ENCODE results near the gene PGAP2.
"Not testable (repeated sequence)": the region's sequence is repeated elsewhere in the genome, so short reads cannot be mapped to it uniquely, and the experiment has no call there.

Gene PGAP2

DNA sequence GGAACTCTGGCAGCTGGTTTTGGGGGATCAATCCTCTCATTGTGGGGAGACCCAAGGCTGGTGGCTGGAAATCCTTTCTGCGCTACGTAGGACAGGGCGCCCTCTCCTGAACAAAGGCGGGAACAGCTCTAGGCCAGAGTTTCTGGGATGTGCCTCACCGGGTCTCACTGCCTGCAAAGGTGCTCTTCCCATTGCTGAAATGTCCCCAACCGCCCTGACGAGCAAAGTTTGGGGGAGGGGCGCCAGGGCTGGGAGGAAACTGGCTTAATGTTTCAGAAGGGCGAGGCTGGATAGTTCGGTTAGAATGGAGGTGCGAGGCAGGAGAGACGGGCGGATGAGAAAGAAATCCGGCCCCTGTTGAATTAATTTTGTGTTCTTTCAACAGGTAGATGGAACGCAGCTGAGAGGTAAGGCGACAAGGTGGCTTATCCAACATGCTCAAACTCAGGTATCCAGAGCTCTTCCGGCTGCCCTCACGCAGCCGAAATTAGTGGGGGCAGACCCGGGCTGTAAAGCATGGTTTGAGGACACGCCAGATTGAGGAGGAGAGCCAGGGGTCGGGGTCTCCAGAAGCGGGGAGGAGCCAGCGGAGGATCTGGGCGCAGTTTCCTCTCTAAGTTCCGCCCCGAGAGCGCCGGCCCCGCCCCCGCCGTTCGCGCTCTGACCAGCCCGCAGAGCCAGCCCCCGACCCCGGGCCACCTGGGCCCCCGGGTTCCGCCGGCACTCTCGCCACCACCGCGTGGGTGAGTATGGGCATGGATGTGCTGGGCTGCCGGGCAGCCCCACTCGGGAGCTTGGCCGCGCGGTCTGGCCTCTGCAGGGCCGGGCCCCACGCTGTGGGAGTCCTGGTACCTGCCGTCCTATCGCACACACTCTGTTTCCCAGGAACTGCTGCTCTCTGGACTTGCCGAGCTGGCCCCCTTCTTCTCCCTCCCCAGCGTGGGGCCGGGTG is at the start of gene PGAP2:
TSS of gene PGAP2 (plus strand) at position 652 of the 952 bp plus-strand sequence. CDS start 2,700 bp downstream, outside the sequence.
- peak within 1 kb of the TSS; percentile 79 for H3K9ac ChIP-seq (ENCODE audit: low read length)
- no peaks in the 10 kb centered on the region for H3K36me3 ChIP-seq (ENCODE audit: control insufficient read depth, insufficient read depth, low read length)
- H3K4me1 ChIP-seq (ENCODE audit: control insufficient read depth, insufficient read depth, low read length), result peaks cover 10% of the 10 kb centered on the region
- peak within 1 kb of the TSS; percentile 87 for H3K4me3 ChIP-seq (ENCODE audit: low read length)
- no peaks in the 10 kb centered on the region for H3K9me3 ChIP-seq (ENCODE audit: control insufficient read depth, low read length)
- H3K27me3 ChIP-seq (ENCODE audit: control insufficient read depth, insufficient read depth, low read length), result no peaks in the 10 kb centered on the region

DNA sequence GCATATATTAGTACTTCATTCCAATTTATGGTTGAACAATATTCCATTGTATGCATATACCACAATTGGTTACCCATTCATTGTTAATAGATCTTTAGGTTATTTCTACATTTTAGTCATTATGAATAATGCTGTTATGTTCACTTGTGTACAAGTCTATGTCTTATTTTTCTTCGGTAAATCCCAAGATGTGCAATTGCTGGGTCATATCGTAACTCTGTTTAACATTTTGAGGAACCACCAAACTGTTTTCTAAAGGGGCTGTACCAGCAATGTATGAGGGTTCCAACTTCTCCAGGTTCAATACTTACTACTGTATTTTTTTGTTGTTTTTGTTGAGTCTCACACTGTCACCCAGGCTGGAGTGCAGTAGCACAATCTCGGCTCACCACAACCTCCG is 44.1 kb upstream of the PGAP2 start:
- Histone ChIP-seq H3K4me3 (ENCODE audit: low read length) (no peak overlapping the region), H3K36me3 (ENCODE audit: control insufficient read depth, insufficient read depth, low read length) (peaks cover 7% of the 10 kb centered on the region), H3K9ac (ENCODE audit: low read length) (no peak overlapping the region), H3K4me1 (ENCODE audit: control insufficient read depth, insufficient read depth, low read length) (no peaks in the 10 kb centered on the region), H3K27me3 (ENCODE audit: control insufficient read depth, insufficient read depth, low read length) (no peaks in the 10 kb centered on the region), H3K9me3 (ENCODE audit: control insufficient read depth, low read length) (no peaks in the 10 kb centered on the region)

DNA sequence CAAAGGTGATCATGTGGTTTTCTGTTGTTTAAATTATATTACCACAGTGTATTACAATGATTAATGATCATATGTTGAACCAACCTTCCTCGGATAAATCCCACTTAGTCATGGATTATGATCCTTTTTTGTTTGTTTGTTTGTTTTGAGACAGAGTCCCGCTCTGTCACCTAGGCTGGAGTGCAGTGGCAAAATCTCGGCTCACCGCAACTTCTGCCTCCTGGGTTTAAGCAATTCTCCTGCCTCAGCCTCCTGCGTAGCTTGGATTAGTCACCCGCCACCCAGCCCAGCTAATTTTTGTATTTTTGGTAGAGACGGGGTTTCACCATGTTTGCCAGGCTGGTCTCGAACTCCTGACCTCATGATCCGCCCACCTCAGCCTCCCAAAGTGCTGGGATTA is 41.5 kb upstream of the PGAP2 start:
- not testable (repeated sequence) for H3K36me3 ChIP-seq (ENCODE audit: control insufficient read depth, insufficient read depth, low read length); H3K9me3 ChIP-seq (ENCODE audit: control insufficient read depth, low read length)

DNA sequence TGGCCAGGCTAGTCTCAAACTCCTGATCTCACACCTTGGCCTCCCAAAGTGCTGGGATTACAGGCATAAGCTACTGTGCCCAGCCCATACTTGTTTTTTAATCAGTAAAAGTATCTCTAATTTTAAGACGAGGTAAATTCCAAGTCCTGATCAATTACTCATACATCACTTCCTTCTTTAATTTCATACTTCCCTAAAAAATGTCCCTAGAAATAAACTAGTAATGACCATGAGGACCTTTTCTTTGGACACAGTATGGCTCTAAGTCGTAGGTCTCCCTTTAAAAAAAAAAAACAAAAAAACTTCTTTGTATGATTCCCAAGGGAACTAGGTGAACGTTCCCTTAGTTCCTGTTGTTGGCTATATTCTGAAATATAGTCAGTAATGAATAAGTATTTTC is 40.8 kb upstream of the PGAP2 start:
- Histone ChIP-seq H3K4me1 (ENCODE audit: control insufficient read depth, insufficient read depth, low read length) (no peaks in the 10 kb centered on the region), H3K9ac (ENCODE audit: low read length) (no peak overlapping the region), H3K27me3 (ENCODE audit: control insufficient read depth, insufficient read depth, low read length) (no peaks in the 10 kb centered on the region), H3K36me3 (ENCODE audit: control insufficient read depth, insufficient read depth, low read length) (peaks cover 7% of the 10 kb centered on the region), H3K9me3 (ENCODE audit: control insufficient read depth, low read length) (no peaks in the 10 kb centered on the region), H3K4me3 (ENCODE audit: low read length) (no peak overlapping the region)

More for the DNA sequence above, 41.5 kb upstream of the PGAP2 start:
- H3K27me3 ChIP-seq (ENCODE audit: control insufficient read depth, insufficient read depth, low read length); H3K4me3 ChIP-seq (ENCODE audit: low read length); H3K4me1 ChIP-seq (ENCODE audit: control insufficient read depth, insufficient read depth, low read length); H3K9ac ChIP-seq (ENCODE audit: low read length): not testable (repeated sequence)

DNA sequence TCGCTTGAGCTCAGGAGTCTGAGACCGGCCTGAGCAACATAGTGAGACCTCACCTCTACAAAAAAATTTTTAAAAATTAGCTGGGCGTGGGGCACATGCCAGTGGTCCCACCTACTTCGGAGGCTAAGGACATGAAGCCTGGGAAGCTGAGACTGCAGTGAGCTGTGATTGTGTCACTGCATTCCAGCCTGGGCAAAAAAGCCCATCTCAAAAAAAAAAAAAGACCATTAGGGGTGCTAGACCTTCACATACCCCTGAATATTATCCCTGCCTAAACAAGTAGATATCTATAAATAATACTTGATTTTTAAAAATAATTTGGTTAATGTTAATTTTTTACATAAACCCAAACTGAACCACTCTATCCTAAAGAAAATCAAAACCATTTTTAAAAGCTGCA is 35.2 kb upstream of the PGAP2 start:
- H3K36me3 ChIP-seq (ENCODE audit: control insufficient read depth, insufficient read depth, low read length), result peaks cover 4% of the 10 kb centered on the region

DNA sequence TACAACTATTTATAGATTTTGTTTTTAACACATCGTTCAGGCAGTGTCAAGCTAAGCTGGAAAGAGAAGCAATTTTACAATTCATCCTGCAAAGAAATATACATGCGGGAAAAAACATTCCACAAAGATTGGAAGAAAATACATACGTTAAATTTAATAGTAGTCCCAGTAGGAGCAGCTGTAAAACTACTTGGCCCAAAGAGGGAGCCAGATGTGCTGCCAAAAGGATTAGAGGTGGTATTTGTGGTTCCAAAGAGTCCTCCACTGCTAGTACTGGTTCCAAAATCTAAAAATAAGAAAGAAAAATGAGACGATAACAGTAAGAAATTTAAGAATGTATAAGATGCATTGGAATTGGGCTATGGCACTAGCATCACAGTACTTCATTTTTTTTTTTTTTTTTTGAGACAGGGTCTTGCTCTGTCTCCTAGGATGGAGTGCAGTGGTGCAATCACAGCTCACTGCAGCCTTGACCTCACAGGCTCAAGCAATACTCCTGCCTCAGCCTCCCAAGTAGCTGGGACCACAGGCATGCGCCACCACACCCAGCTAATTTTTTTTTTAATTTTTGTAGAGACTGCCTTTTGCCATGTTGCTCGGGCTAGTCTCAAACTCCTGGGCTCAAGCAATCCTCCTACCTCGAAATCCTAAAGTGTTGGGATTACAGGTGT is 32.5 kb upstream of the PGAP2 start:
- Histone ChIP-seq H3K27me3 (ENCODE audit: control insufficient read depth, insufficient read depth, low read length) (no peaks in the 10 kb centered on the region), H3K9me3 (ENCODE audit: control insufficient read depth, low read length) (no peaks in the 10 kb centered on the region), H3K4me3 (ENCODE audit: low read length) (no peak overlapping the region), H3K9ac (ENCODE audit: low read length) (no peak overlapping the region), H3K36me3 (ENCODE audit: control insufficient read depth, insufficient read depth, low read length) (peaks cover 4% of the 10 kb centered on the region), H3K4me1 (ENCODE audit: control insufficient read depth, insufficient read depth, low read length) (no peaks in the 10 kb centered on the region)

More for the DNA sequence above, 35.2 kb upstream of the PGAP2 start:
- Histone ChIP-seq H3K27me3 (ENCODE audit: control insufficient read depth, insufficient read depth, low read length) (no peaks in the 10 kb centered on the region), H3K9ac (ENCODE audit: low read length) (no peak overlapping the region), H3K4me3 (ENCODE audit: low read length) (no peak overlapping the region), H3K9me3 (ENCODE audit: control insufficient read depth, low read length) (no peaks in the 10 kb centered on the region), H3K4me1 (ENCODE audit: control insufficient read depth, insufficient read depth, low read length) (no peaks in the 10 kb centered on the region)

DNA sequence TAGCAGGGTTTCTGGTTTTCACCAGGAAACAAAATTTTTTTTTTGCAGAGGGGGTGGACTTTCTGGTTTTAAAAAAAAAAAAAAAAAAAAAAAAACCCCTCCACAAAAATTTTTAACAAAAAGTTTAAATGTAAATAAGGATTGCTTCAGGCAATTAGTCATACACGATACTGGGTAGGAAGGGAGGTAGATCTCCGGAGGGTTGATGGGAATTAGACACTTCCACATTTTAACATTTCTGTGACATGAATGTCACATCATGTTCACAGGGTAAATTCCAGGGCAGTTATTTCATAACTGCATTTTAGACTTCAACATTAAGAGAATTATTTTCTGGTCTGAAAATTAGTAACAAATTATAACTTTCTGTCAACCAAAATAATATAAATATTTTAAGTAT is 26.9 kb upstream of the PGAP2 start:
- Histone ChIP-seq H3K9me3 (ENCODE audit: control insufficient read depth, low read length) (no peaks in the 10 kb centered on the region), H3K36me3 (ENCODE audit: control insufficient read depth, insufficient read depth, low read length) (no peaks in the 10 kb centered on the region), H3K9ac (ENCODE audit: low read length) (no peak overlapping the region), H3K4me3 (ENCODE audit: low read length) (no peak overlapping the region), H3K4me1 (ENCODE audit: control insufficient read depth, insufficient read depth, low read length) (no peaks in the 10 kb centered on the region), H3K27me3 (ENCODE audit: control insufficient read depth, insufficient read depth, low read length) (no peaks in the 10 kb centered on the region)

DNA sequence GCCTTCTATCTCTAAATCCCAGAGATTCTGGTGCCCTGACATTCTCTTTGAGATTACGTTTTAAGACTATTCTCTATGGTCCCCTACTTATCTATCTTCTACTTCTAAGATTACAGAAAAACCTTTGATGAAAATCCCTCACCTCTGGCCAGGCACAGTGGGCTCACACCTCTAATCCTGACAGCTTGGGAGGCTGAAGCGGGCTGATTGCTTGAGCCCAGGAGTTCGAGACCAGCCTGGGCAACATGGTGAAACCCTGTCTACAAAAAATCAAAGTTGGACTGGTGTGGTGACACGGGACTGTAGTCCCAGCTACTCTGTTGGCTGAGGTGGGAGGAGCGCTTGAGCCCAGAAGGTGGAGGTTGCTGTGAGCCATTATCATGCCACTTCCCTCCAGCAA is 25.4 kb upstream of the PGAP2 start:
- Histone ChIP-seq H3K9ac (ENCODE audit: low read length) (no peak overlapping the region), H3K36me3 (ENCODE audit: control insufficient read depth, insufficient read depth, low read length) (no peaks in the 10 kb centered on the region), H3K4me3 (ENCODE audit: low read length) (no peak overlapping the region), H3K9me3 (ENCODE audit: control insufficient read depth, low read length) (no peaks in the 10 kb centered on the region), H3K27me3 (ENCODE audit: control insufficient read depth, insufficient read depth, low read length) (no peaks in the 10 kb centered on the region), H3K4me1 (ENCODE audit: control insufficient read depth, insufficient read depth, low read length) (peaks cover 5% of the 10 kb centered on the region)

DNA sequence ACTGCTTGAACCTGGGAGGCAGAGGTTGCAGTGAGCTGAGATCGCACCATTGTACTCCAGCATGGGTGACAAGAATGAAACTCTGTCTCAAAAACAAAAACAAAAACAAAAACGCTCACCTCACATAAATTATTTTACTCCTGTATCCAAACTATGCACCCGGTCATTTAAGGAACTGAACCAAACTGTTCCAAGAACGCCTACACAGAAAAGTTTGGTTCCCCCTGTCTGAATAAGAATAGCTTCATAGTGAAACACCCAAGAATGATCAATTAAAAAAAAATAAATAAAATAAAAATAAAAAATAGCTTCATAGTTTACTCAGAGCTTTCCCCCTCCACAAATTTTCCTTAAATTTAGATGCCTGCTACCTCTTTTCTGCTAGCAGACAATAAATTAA is 24.7 kb upstream of the PGAP2 start:
- no peak overlapping the region for H3K4me3 ChIP-seq (ENCODE audit: low read length)
- H3K4me1 ChIP-seq (ENCODE audit: control insufficient read depth, insufficient read depth, low read length), result peaks cover 5% of the 10 kb centered on the region
- H3K36me3 ChIP-seq (ENCODE audit: control insufficient read depth, insufficient read depth, low read length), result no peaks in the 10 kb centered on the region
- H3K9me3 ChIP-seq (ENCODE audit: control insufficient read depth, low read length), result no peaks in the 10 kb centered on the region
- H3K27me3 ChIP-seq (ENCODE audit: control insufficient read depth, insufficient read depth, low read length), result no peaks in the 10 kb centered on the region
- H3K9ac ChIP-seq (ENCODE audit: low read length), result no peak overlapping the region

DNA sequence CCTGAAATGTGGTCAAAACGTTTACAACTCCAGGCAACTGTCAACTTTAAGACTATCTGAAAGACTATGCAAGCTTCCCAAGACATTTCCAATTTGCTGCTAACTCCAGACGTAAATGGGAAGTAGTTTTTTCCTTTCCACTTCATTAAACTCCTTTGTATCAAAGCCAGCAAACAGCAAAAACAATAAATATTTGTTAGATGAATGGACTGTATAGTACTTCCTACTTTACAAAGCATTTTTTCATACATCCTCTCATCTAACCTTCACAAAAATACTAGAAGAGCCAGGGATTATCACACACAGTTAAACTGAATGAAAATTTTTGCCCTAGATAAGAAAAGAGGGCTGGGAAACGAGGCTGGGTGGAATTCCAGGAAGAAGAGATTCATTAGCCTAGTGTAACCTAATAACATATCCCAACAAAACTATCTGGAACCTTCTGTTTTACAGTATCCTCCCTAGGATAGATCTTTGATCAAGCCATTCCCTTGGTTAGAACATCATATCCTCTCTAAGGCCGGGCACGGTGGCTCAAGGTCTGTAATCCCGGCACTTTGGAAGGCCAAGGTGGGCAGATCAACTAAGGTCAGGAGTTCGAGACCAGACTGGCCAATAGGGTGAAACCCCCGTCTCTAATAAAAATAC is 21.5 kb upstream of the PGAP2 start:
- Histone ChIP-seq H3K9me3 (ENCODE audit: control insufficient read depth, low read length) (no peaks in the 10 kb centered on the region), H3K36me3 (ENCODE audit: control insufficient read depth, insufficient read depth, low read length) (no peaks in the 10 kb centered on the region), H3K4me3 (ENCODE audit: low read length) (no peak overlapping the region), H3K9ac (ENCODE audit: low read length) (no peak overlapping the region), H3K27me3 (ENCODE audit: control insufficient read depth, insufficient read depth, low read length) (no peaks in the 10 kb centered on the region), H3K4me1 (ENCODE audit: control insufficient read depth, insufficient read depth, low read length) (peaks cover 5% of the 10 kb centered on the region)

DNA sequence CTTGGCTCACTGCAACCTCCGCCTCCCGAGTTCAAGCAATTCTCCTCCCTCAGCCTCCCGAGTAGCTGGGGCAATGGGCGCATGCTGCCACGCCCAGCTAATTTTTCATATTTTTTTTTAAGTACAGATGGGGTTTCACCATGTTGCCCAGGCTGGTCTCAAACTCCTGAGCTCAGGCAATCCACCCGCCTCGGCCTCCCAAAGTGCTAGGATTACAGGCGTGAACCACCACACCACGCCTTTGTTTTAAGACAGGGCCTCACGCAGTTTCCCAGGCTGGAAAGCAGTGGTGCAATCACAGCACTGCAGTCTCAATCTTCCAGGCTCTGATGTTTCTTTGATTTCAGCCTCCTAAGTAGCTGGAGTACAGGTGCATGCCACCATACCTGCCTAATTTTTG is 14.0 kb upstream of the PGAP2 start:
- not testable (repeated sequence) for H3K9ac ChIP-seq (ENCODE audit: low read length); H3K9me3 ChIP-seq (ENCODE audit: control insufficient read depth, low read length); H3K4me3 ChIP-seq (ENCODE audit: low read length); H3K27me3 ChIP-seq (ENCODE audit: control insufficient read depth, insufficient read depth, low read length); H3K36me3 ChIP-seq (ENCODE audit: control insufficient read depth, insufficient read depth, low read length)
- peaks cover 18% of the 10 kb centered on the region for H3K4me1 ChIP-seq (ENCODE audit: control insufficient read depth, insufficient read depth, low read length)
